Measurements from ENCODE around the gene FILIP1L.

DNA sequence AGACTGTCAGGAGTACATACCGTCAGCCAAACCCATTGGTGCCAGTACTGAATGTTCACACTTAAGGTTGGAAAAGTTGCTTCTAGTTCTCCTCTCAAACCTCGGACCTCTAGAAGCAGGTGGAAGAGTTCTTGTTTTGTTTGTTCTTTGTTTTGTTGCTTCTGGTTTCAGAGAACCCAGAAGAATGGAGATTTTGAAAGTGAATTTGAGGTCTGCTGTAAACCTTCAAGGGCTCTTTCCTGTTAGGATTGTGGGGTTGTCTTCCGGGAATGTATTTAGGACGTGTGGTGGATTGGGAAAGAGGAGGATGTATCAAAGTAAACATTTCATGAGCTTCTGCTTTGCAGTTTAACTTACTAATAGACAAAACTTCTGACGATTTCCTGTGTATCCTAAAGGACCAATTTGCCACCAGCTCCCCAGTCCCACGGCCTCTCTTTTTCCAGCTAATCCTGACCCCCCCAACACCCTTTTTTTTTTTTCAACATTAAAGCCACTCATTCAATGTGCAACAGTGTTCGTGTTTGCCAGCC lies 50.3 kb downstream of the FILIP1L start:
- TF ChIP-seq, protein P1, sequence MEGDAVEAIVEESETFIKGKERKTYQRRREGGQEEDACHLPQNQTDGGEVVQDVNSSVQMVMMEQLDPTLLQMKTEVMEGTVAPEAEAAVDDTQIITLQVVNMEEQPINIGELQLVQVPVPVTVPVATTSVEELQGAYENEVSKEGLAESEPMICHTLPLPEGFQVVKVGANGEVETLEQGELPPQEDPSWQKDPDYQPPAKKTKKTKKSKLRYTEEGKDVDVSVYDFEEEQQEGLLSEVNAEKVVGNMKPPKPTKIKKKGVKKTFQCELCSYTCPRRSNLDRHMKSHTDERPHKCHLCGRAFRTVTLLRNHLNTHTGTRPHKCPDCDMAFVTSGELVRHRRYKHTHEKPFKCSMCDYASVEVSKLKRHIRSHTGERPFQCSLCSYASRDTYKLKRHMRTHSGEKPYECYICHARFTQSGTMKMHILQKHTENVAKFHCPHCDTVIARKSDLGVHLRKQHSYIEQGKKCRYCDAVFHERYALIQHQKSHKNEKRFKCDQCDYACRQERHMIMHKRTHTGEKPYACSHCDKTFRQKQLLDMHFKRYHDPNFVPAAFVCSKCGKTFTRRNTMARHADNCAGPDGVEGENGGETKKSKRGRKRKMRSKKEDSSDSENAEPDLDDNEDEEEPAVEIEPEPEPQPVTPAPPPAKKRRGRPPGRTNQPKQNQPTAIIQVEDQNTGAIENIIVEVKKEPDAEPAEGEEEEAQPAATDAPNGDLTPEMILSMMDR (conservative IDR thresholded peaks at IDR 0.05; ENCODE audit: low read length), result no peak
- TF ChIP-seq EZH2phosphoT487 (IDR thresholded peaks at IDR 0.05; ENCODE audit: borderline replicate concordance, low read depth, low read length), result no peak
